Psoas muscle (tissue), 8 donors: ENCODE measurements around the gene BHLHE40. TPM values are rescaled to one million over a fixed set of nuclear protein-coding genes. Genes with fewer than 3 reads are reported as not detected.

ENCODE experiments used
- ATAC-seq, 4 donors: fragments of 200-7000 bp; cut with Tn5 transposase; one replicate each; pipeline ENCODE4 v1.9.1; 2020; ENCODE audit warnings: moderate library complexity in 3 of 4, mild to moderate bottlenecking in 2 of 4
- DNase-seq, 2 donors: peaks; one replicate each; pipeline ENCODE4 v3.0.0-alpha.2; 2020
- H3K27ac ChIP-seq: fragments of 200-600 bp; one replicate; pipeline ENCODE4 v1.8.0; 2022
- H3K27me3 ChIP-seq, 3 donors: fragments of 200-600 bp in 1 of 3; one replicate each; pipeline versions ENCODE4 v1.6.1 to v1.8.0; 2013 to 2022; ENCODE audit warnings: low read length in 2 of 3, mild to moderate bottlenecking in 2 of 3, moderate library complexity in 1 of 3; ENCODE audit not compliant: insufficient read depth in 3 of 3
- H3K36me3 ChIP-seq, 2 donors: fragments of 200-600 bp in 1 of 2; one replicate each; pipeline versions ENCODE4 v1.6.1 to v1.8.0; 2013 to 2022; ENCODE audit warnings: low read depth in 1 of 2, mild to moderate bottlenecking in 1 of 2, moderate library complexity in 1 of 2; ENCODE audit not compliant: insufficient read depth in 1 of 2
- H3K4me1 ChIP-seq: fragments of 200-600 bp; one replicate; pipeline ENCODE4 v1.8.0; 2022
- H3K4me3 ChIP-seq: fragments of 200-600 bp; one replicate; pipeline ENCODE4 v1.8.0; 2022; ENCODE audit warnings: mild to moderate bottlenecking
- H3K9me3 ChIP-seq: fragments of 200-600 bp; one replicate; pipeline ENCODE4 v1.8.0; 2022
- CTCF ChIP-seq: fragments of 200-600 bp; IDR thresholded peaks from one replicate; pipeline ENCODE4 v1.8.0; 2022; ENCODE audit warnings: antibody characterized with exemption
- WGBS, 3 donors: extraction: QIAGEN DNeasy Blood & Tissue Kit; methylation state at CpG; one replicate each; pipeline versions ENCODE4 v1.1.6 to v1.1.7; 2013; 5-methylcytosine and 5-hydroxymethylcytosine counted together
- intact Hi-C, 2 donors: fragments of 100-400 bp; cut with DNase I; formaldehyde crosslinking; loops; one replicate each; pipeline versions ENCODE4 v1.11.0 to v1.14.2; 2022
- polyA plus RNA-seq, 3 donors: library from polyadenylated mRNA; stranded (reverse); fragments of 200-250 nt; gene quantifications; one replicate each; pipeline ENCODE4 v1.2.3, GENCODE V29; 2013
- total RNA-seq, 4 donors: library from RNA; stranded (reverse); fragmentation: NEBNext Ultra II Directional in 2 of 4; extraction: Animal tissue kit (Norgen Biotek cat#: 25700) in 2 of 4; gene quantifications; one replicate each; pipeline versions ENCODE4 v1.2.1 to v1.2.4, GENCODE V29; 2021 to 2023
- donor health status: healthy with polysubstance abuse.
- donor health status: DM: no; HTN: no; CAD: no; lungs with moderate emphysema.
- donor health status: Bipolar disorder and iron deficiency.
- donor health status: healthy.
- donor health status: DM: yes; HTN: yes; CAD: no.
- donor health status: DM: no; HTN: no; CAD: no.
- donor health status: DM: no; HTN: no; CAD: no.
- donor health status: DM: yes; HTN: yes; CAD: no.

BHLHE40 gene
- total and polyA plus RNA-seq, 7 donors: 16.7 to 143 (median 65.1) TPM

- Histone ChIP-seq H3K36me3 (peaks cover 0 to 17% of the 10 kb centered on the region in 2 donors), H3K4me3 (peak overlapping the region; percentile 99), H3K27ac (peak overlapping the region; percentile 100), H3K4me1 (peaks cover 14% of the 10 kb centered on the region), H3K9me3 (no peaks in the 10 kb centered on the region), H3K27me3 (no peaks in the 10 kb centered on the region)
- DNase-seq: peak; percentile 87 to 92
- peak; percentile 26 to 45 (median 42) for ATAC-seq
- TF ChIP-seq CTCF: no peak
- intact Hi-C loops: loop anchor here (2.0 to 5.0 kb wide), 5 partner anchors 50 to 266 kb away; no protein-coding TSS in a partner anchor
- 16 to 21% (median 19%) methylated on average over 35 of the region's 35 CpGs for WGBS, 3 donors
These were observed 2.0 kb upstream of the BHLHE40 start for GRCh38 chr3:4977001-4977852.

DNA sequence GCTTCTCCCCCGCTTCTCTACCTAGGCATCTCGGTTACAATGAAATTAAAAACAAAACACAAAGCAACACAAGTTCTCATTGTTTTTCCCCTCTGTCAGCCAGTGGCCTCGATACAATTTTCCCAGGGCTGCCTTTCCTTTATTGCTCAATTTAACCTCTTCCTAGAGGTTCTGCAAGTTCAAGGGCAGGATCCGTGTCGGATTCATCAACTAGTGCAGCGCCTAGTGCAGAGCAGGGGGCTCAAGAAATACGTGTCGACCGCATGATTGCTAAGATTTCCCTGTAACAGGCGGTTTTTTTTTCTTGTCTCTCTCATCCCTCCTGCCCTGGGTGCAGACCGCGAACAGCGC lies 1.4 kb upstream of the BHLHE40 start:
- H3K27ac ChIP-seq: peak overlapping the region; percentile 100
- no peak for ATAC-seq
- no peak for DNase-seq
- H3K4me3 ChIP-seq: peak overlapping the region; percentile 99
- TF ChIP-seq CTCF: no peak
- peaks cover 17% of the 10 kb centered on the region for H3K4me1 ChIP-seq
- intact Hi-C loops: loop anchor here (2.0 to 5.0 kb wide), 5 partner anchors 49 to 267 kb away; no protein-coding TSS in a partner anchor
- H3K9me3 ChIP-seq: no peaks in the 10 kb centered on the region
- no peaks in the 10 kb centered on the region for H3K27me3 ChIP-seq
- H3K36me3 ChIP-seq: peaks cover 0 to 23% of the 10 kb centered on the region in 2 donors
- WGBS, 3 donors: 0 to 1% (median 0%) methylated on average over 13 of the region's 13 CpGs

- no peak for TF ChIP-seq CTCF
- intact Hi-C loops: loop anchor here in 1 of 2 donors (5.0 kb wide), 1 partner anchor 151 kb away; no protein-coding TSS in a partner anchor
- H3K27ac ChIP-seq: peak overlapping the region; percentile 100
- peak overlapping the region; percentile 99 for H3K4me3 ChIP-seq
- DNase-seq (peak; percentile 98), ATAC-seq (peak; percentile 63 to 75 (median 70))
- H3K36me3 ChIP-seq: peaks cover 0 to 28% of the 10 kb centered on the region in 2 donors
- H3K4me1 ChIP-seq: peaks cover 17% of the 10 kb centered on the region
- H3K27me3 ChIP-seq: no peaks in the 10 kb centered on the region
- no peaks in the 10 kb centered on the region for H3K9me3 ChIP-seq
- 1% methylated on average over 47 to 76 of the region's 76 CpGs for WGBS, 3 donors
These were observed 852 bp upstream of the BHLHE40 start for GRCh38 chr3:4978204-4978965.

GRCh38 chr3:4978966-4979427 lies 240 bp upstream of the BHLHE40 start:
- no peak for TF ChIP-seq CTCF
- Histone ChIP-seq H3K27ac (peak overlapping the region; percentile 100), H3K27me3 (no peaks in the 10 kb centered on the region), H3K4me3 (peak overlapping the region; percentile 99), H3K9me3 (no peaks in the 10 kb centered on the region), H3K4me1 (peaks cover 17% of the 10 kb centered on the region), H3K36me3 (peaks cover 0 to 33% of the 10 kb centered on the region in 2 donors)
- ATAC-seq (peak; percentile 60 to 73 (median 65)), DNase-seq (peak; percentile 96 to 97)
- intact Hi-C loops: loop anchor here in 1 of 2 donors (5.0 kb wide), 1 partner anchor 152 kb away; no protein-coding TSS in a partner anchor
- WGBS, 3 donors: 0 to 4% (median 1%) methylated on average over 5 to 31 of the region's 31 CpGs
